ENCODE measurements around the gene RAB31. TPM values are rescaled to one million over a fixed set of nuclear protein-coding genes. Genes with fewer than 3 reads are reported as not detected.

Gene RAB31
- total RNA-seq, 3 donors from 2014 or later, result 12.8 to 58.5 (median 27.4) TPM

- H3K36me3 ChIP-seq (ENCODE audit: low read depth), result no peaks in the 10 kb centered on the region
- ATAC-seq, result no peak
- DNase-seq, result no peak
- no peaks in the 10 kb centered on the region for H3K4me1 ChIP-seq (ENCODE audit: low read depth)
- TF ChIP-seq CTCF (IDR thresholded peaks at IDR 0.05), result no peak
- no peak overlapping the region for H3K4me3 ChIP-seq
- intact Hi-C loops (cut with DNase I, micrococcal nuclease), result no loop called here
- peaks cover 6% of the 10 kb centered on the region for H3K9me3 ChIP-seq
Measured at GRCh38 chr18:9863282-9863681, 155.2 kb downstream of the RAB31 start.

DNA sequence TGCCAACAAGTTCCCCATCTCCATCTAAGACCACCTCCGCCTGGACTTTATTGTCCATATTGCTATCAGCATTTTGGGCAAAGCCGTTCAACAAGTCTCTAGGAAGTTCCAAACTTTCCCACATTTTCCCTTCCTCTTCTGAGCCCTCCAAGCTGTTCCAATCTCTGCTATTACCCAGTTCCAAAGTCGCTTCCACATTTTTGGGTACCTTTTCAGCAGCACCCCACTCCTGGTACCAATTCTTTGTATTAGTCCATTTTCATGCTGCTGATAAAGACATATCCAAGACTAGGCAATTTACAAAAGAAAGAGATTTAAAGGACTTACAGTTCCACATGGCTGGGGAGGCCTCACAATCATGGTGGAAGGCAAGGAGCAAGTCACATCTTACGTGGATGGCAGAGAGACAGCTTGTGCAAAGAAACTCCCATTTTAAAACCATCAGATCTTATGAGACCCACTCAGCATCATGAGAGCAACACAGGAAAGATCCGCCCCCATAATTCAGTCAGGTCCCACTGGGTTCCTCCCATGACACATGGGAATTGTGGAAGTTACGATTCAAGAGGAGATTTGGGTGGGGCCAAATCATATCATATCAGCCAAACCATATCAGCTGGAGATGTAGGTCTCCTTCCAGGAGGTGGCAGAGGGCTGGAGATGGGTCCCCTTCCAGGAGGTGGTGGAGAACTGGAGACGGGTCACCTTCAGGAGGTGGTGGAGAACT, 157.8 kb downstream of the RAB31 start:
- peaks cover 6% of the 10 kb centered on the region for H3K9me3 ChIP-seq
- TF ChIP-seq CTCF (IDR thresholded peaks at IDR 0.05), result no peak
- no peak overlapping the region for H3K4me3 ChIP-seq
- intact Hi-C loops (cut with DNase I, micrococcal nuclease), result no loop called here
- peaks cover 17% of the 10 kb centered on the region for H3K4me1 ChIP-seq (ENCODE audit: low read depth)
- no peak for DNase-seq
- H3K36me3 ChIP-seq (ENCODE audit: low read depth), result no peaks in the 10 kb centered on the region
- no peak for ATAC-seq

GRCh38 chr18:9866627-9867026, 158.5 kb downstream of the RAB31 start:
- Histone ChIP-seq H3K4me3 (no peak overlapping the region), H3K4me1 (ENCODE audit: low read depth) (peaks cover 17% of the 10 kb centered on the region), H3K36me3 (ENCODE audit: low read depth) (no peaks in the 10 kb centered on the region), H3K9me3 (peaks cover 6% of the 10 kb centered on the region)
- intact Hi-C loops (cut with DNase I, micrococcal nuclease), result no loop called here
- TF ChIP-seq CTCF (IDR thresholded peaks at IDR 0.05), result no peak
- DNase-seq (no peak), ATAC-seq (no peak)

DNA sequence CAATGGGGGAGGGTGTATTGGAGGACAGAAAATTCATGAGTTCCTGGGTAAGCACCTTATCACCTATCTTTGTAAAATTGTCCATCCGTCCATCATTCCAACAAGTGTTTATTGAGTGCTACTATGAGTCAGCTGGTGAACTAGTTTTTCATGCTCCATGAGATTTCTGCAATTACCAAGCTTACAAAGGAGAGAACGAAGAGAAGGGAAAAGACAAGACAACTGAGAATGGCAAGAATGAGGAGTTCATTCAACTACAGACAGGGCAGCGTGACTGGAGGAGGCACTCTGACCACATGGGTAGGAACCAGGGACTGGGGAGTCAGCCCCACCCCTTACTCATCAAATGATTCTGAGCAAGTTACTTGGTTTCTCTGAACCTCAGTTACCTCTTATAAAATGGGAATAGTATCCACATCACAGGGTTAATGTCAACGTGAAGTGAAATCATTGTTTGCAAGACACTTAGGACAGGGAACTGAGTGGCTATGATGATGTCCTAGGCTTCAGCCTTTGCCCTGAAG, 159.0 kb downstream of the RAB31 start:
- Histone ChIP-seq H3K4me1 (ENCODE audit: low read depth) (peaks cover 17% of the 10 kb centered on the region), H3K36me3 (ENCODE audit: low read depth) (no peaks in the 10 kb centered on the region), H3K9me3 (peaks cover 6% of the 10 kb centered on the region), H3K4me3 (no peak overlapping the region)
- ATAC-seq (no peak), DNase-seq (no peak)
- intact Hi-C loops (cut with DNase I, micrococcal nuclease), result no loop called here
- TF ChIP-seq CTCF (IDR thresholded peaks at IDR 0.05), result no peak

GRCh38 chr18:9868857-9869714, 161.0 kb downstream of the RAB31 start:
- DNase-seq (peak in 2 of 3 donors; percentile 41 to 46), ATAC-seq (peak; percentile 64)
- Histone ChIP-seq H3K4me3 (no peak overlapping the region), H3K36me3 (ENCODE audit: low read depth) (no peaks in the 10 kb centered on the region), H3K4me1 (ENCODE audit: low read depth) (peaks cover 17% of the 10 kb centered on the region), H3K9me3 (peaks cover 6% of the 10 kb centered on the region)
- no peak for TF ChIP-seq CTCF (IDR thresholded peaks at IDR 0.05)
- intact Hi-C loops (cut with DNase I, micrococcal nuclease), result no loop called here

All from mucosa of descending colon (tissue), 3 donors.